ENCODE data around the gene TMEM267. TPM values are rescaled to one million over a fixed set of nuclear protein-coding genes. Genes with fewer than 3 reads are reported as not detected.
A peak's percentile ranks its signal among the peaks of the same experiment; 100 is the strongest.
"Not testable (repeated sequence)": the region's sequence is repeated elsewhere in the genome, so short reads cannot be mapped to it uniquely, and the experiment has no call there.

The TMEM267 gene
- total RNA-seq, 1 donor from 2014 or later = 10.2 TPM

DNA sequence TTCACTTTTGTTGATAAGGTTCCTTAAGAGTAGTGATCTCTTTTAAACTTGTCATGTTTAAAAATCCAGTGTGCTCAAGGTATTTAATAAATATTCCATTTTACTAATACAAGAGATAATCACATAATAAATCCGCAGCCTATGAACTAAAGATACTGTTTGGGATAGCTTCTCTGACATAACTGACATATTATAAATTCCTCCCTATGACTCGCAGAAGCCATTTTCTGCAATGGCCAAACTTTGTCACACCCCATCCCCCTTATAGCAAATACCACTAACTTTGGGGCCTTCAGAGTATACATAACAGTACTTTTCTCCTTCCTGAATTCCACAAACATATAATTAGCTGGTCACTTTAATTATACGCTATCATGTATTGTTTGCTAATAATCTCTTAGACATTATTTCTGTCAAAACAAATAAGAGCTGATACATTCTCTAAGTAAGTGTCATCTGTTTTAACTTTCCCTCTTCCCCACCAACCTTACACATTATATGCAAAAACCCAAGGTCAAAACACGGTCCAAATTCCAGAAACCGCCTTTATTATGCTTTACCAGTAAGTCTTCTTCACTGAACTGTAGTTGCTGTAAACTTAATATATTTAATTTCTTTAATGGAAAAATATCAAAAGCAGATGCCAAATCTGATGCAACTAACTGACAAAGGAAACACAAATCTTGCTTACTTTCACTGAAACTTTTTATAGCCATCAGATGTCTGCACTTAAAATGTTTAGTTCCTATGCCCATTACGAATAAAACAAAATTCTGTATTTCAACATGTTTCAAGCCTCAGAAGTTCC, 971 bp downstream of the TMEM267 start:
- H3K9me3 Mint-ChIP-seq = no peaks in the 10 kb centered on the region
- DNase-seq (ENCODE audit: low read depth, low spot score) = no peak
- peak overlapping the region; percentile 99 for H3K27ac Mint-ChIP-seq (ENCODE audit: unreplicated experiment)
- peaks cover 21% of the 10 kb centered on the region for H3K4me1 Mint-ChIP-seq
- H3K4me3 Mint-ChIP-seq = peak overlapping the region; percentile 98
- TF ChIP-seq, protein P1, sequence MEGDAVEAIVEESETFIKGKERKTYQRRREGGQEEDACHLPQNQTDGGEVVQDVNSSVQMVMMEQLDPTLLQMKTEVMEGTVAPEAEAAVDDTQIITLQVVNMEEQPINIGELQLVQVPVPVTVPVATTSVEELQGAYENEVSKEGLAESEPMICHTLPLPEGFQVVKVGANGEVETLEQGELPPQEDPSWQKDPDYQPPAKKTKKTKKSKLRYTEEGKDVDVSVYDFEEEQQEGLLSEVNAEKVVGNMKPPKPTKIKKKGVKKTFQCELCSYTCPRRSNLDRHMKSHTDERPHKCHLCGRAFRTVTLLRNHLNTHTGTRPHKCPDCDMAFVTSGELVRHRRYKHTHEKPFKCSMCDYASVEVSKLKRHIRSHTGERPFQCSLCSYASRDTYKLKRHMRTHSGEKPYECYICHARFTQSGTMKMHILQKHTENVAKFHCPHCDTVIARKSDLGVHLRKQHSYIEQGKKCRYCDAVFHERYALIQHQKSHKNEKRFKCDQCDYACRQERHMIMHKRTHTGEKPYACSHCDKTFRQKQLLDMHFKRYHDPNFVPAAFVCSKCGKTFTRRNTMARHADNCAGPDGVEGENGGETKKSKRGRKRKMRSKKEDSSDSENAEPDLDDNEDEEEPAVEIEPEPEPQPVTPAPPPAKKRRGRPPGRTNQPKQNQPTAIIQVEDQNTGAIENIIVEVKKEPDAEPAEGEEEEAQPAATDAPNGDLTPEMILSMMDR (conservative IDR thresholded peaks at IDR 0.05) = no peak
- no peaks in the 10 kb centered on the region for H3K27me3 Mint-ChIP-seq (ENCODE audit: low read depth)
- peaks cover 1% of the 10 kb centered on the region for H3K36me3 Mint-ChIP-seq (ENCODE audit: low read depth)

DNA sequence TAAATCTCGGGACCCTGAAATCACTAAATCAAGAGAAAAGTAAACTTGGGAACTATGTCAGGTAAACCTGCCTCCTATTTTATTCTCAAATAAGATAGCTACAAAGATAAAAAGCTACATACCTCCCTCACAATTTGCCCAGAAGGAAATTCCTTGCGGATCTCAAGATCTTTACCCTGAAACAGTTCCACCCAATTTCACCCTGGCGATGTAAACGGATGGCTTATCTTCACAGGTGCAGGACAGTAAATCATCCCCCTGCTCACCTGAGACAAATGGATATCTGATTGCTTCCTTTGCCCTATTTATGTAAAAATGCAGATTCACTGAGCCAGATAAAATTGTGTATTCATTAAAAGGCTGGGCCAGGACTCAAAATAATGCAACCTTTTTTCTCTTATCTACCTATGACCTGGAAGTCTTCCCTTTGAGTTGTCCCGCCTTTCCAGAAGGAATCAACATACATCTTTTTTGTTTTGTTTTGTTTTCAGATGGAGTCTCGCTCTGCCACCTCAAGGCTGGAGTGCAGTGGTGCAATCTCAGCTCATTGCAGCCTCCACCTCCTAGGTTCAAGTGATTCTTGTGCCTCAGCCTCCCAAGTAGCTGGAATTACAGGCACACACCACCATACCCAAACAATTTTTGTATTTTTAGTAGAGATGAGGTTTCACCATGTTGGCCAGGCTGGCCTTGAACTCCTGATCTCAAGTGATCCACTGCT, 13.8 kb downstream of the TMEM267 start:
- Mint-ChIP-seq H3K4me1 (no peaks in the 10 kb centered on the region), H3K9me3 (peaks cover 32% of the 10 kb centered on the region), H3K36me3 (ENCODE audit: low read depth) (peaks cover 68% of the 10 kb centered on the region), H3K27ac (ENCODE audit: unreplicated experiment) (no peak overlapping the region), H3K4me3 (no peak overlapping the region), H3K27me3 (ENCODE audit: low read depth) (no peaks in the 10 kb centered on the region)
- no peak for DNase-seq (ENCODE audit: low read depth, low spot score)
- TF ChIP-seq, protein P1 (conservative IDR thresholded peaks at IDR 0.05) = no peak

DNA sequence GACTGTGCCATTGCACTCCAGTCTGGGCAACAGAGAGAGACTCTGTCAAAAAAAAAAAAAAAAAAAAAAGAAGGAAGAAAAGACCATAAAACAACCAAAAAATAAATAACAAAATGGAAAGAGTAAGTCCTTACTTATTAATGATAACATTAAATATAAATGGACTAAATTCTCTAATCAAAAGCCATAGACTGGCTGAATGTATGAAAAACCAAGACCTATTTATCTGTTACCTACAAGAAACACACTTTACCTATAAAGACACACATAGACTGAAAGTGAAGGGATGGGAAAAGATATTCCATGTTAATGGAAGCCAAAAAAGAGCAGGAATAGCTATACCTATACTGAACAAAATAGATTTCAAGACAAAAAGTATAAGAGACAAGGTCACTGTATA, 16.6 kb downstream of the TMEM267 start:
- TF ChIP-seq, protein P1 (conservative IDR thresholded peaks at IDR 0.05) = no peak
- Mint-ChIP-seq H3K27me3 (ENCODE audit: low read depth) (no peaks in the 10 kb centered on the region), H3K9me3 (peaks cover 21% of the 10 kb centered on the region), H3K4me3 (no peak overlapping the region), H3K27ac (ENCODE audit: unreplicated experiment) (no peak overlapping the region), H3K36me3 (ENCODE audit: low read depth) (peaks cover 62% of the 10 kb centered on the region), H3K4me1 (no peaks in the 10 kb centered on the region)
- no peak for DNase-seq (ENCODE audit: low read depth, low spot score)

DNA sequence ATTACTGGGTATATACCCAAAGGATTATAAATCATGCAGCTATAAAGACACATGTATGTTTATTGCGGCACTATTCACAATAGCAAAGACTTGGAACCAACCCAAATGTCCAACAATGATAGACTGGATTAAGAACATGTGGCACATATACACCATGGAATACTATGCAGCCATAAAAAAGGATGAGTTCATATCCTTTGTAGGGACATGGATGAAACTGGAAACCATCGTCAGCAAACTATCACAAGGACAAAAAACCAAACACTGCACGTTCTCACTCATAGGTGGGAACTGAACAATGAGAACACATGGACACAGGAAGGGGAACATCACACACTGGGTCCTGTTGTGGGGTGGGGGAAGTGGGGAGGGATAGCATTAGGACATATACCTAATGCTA, 18.2 kb downstream of the TMEM267 start:
- not testable (repeated sequence) for H3K4me1 Mint-ChIP-seq; H3K27me3 Mint-ChIP-seq (ENCODE audit: low read depth); H3K4me3 Mint-ChIP-seq; DNase-seq (ENCODE audit: low read depth, low spot score); H3K27ac Mint-ChIP-seq (ENCODE audit: unreplicated experiment)
- H3K9me3 Mint-ChIP-seq = peaks cover 15% of the 10 kb centered on the region
- H3K36me3 Mint-ChIP-seq (ENCODE audit: low read depth) = peaks cover 57% of the 10 kb centered on the region

DNA sequence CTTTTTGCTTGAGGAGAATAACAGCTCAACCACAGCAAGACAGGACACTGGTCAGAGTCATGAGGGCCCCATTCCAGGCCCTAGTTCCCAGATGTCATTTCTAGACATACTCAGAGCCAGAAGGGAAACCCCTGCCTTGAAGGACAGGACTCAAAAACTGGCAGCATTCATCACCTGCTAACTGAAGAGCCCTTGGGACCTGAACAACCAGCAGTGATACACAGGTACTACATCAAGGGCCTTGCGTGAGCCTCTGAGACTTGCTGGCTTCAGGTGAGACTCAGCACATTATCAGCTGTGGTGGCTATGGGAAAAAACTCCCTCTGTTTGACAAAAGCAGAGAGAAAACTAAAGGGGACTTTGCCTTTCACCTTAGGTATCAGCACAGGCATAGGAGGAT, 22.6 kb downstream of the TMEM267 start:
- H3K4me1 Mint-ChIP-seq = no peaks in the 10 kb centered on the region
- H3K27ac Mint-ChIP-seq (ENCODE audit: unreplicated experiment) = no peak overlapping the region

More for the DNA sequence above, 22.6 kb downstream of the TMEM267 start:
- no peak for DNase-seq (ENCODE audit: low read depth, low spot score)
- peaks cover 11% of the 10 kb centered on the region for H3K9me3 Mint-ChIP-seq
- no peak overlapping the region for H3K4me3 Mint-ChIP-seq
- H3K36me3 Mint-ChIP-seq (ENCODE audit: low read depth) = peaks cover 46% of the 10 kb centered on the region
- TF ChIP-seq, protein P1 (conservative IDR thresholded peaks at IDR 0.05) = no peak
- H3K27me3 Mint-ChIP-seq (ENCODE audit: low read depth) = no peaks in the 10 kb centered on the region
